Mammary epithelial cell (primary cell): ENCODE results near the gene GZF1.

Experiments used
- CTCF ChIP-seq, 2 donors: IDR thresholded peaks in 1 of 2; conservative IDR thresholded peaks in 1 of 2; 2 replicates each; pipeline ENCODE4 v1.5.1; 2011 to 2012; ENCODE audit warnings: inconsistent platforms in 2 of 2, low read length in 2 of 2, mild to moderate bottlenecking in 2 of 2, control low read depth in 1 of 2, low read depth in 1 of 2; ENCODE audit not compliant: insufficient read depth in 1 of 2; ENCODE audit errors: extremely low read depth in 1 of 2
- EZH2 ChIP-seq: IDR thresholded peaks from 2 replicates; pipeline ENCODE4 v1.6.1; 2012; ENCODE audit warnings: low read length, inconsistent platforms, borderline replicate concordance

DNA sequence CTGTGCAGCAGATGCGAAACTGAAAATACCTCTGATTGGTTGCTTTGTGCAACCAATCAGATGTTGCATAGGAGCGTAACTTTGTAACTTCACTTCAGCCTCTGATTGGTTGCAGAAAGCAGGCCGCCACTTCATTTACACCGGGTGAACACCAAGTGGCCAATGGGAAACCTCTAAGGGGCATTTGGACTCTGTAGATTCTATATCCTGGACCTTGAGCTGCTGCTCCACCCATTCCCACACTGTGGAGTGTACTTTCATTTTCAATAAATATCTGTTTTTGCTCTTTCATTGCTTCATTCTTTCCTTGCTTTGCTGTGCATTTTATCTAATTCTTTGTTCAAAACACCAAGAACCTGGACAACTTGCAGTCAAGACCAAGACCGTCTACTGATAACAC lies 25.5 kb upstream of the GZF1 start:
- TF ChIP-seq CTCF (conservative IDR thresholded peaks at IDR 0.05 in 1 of 2, IDR thresholded peaks at IDR 0.05 in 1 of 2; ENCODE audit: extremely low read depth in 1 of 2, insufficient read depth in 1 of 2, low read depth in 1 of 2, low read length in 2 of 2) (no peak), EZH2 (no peak)
